Measurements from ENCODE around the gene ADIPOR2.
"Not testable (repeated sequence)": the region's sequence is repeated elsewhere in the genome, so short reads cannot be mapped to it uniquely, and the experiment has no call there.

ADIPOR2 gene

DNA sequence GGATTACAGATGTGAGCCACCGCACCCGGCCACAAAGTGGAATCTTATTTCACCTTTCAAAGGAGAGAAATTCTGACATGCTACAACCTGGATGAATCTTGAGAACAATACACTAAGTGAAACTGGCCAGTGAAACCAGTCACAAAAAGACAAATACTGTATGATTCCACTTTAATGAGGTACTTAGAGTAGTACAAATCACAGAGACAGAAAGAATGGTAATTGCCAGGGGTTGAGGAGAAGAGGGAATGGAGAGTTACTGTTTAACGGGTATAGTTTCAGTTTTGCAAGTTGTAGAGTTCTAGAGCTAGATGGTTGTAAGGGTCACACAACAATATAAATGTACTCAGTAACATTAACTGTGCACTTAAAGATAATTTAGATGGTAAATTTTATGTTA lies 33.4 kb downstream of the ADIPOR2 start:
- no peak overlapping the region for H3K4me3 ChIP-seq (ENCODE audit: low read depth, low read length)
- TF ChIP-seq MYC (IDR thresholded peaks at IDR 0.05; ENCODE audit: low read depth, low read length) (no peak), MAX (IDR thresholded peaks at IDR 0.05; ENCODE audit: low read depth, low read length) (no peak), POLR2A (IDR thresholded peaks at IDR 0.05; ENCODE audit: extremely low read depth, insufficient read length) (no peak)
- TF ChIP-seq, protein P1, sequence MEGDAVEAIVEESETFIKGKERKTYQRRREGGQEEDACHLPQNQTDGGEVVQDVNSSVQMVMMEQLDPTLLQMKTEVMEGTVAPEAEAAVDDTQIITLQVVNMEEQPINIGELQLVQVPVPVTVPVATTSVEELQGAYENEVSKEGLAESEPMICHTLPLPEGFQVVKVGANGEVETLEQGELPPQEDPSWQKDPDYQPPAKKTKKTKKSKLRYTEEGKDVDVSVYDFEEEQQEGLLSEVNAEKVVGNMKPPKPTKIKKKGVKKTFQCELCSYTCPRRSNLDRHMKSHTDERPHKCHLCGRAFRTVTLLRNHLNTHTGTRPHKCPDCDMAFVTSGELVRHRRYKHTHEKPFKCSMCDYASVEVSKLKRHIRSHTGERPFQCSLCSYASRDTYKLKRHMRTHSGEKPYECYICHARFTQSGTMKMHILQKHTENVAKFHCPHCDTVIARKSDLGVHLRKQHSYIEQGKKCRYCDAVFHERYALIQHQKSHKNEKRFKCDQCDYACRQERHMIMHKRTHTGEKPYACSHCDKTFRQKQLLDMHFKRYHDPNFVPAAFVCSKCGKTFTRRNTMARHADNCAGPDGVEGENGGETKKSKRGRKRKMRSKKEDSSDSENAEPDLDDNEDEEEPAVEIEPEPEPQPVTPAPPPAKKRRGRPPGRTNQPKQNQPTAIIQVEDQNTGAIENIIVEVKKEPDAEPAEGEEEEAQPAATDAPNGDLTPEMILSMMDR (IDR thresholded peaks at IDR 0.05; ENCODE audit: low read depth, low read length): no peak
- DNase-seq (ENCODE audit: low read depth): no peak

GRCh38 chr12:1726753-1727152 lies 35.9 kb downstream of the ADIPOR2 start:
- no peak overlapping the region for H3K4me3 ChIP-seq (ENCODE audit: low read depth, low read length)
- TF ChIP-seq MAX (IDR thresholded peaks at IDR 0.05; ENCODE audit: low read depth, low read length): no peak
- TF ChIP-seq POLR2A (IDR thresholded peaks at IDR 0.05; ENCODE audit: extremely low read depth, insufficient read length): no peak
- TF ChIP-seq, protein P1 (IDR thresholded peaks at IDR 0.05; ENCODE audit: low read depth, low read length): no peak
- no peak for TF ChIP-seq MYC (IDR thresholded peaks at IDR 0.05; ENCODE audit: low read depth, low read length)
- DNase-seq (ENCODE audit: low read depth): no peak

GRCh38 chr12:1728824-1729223 lies 38.0 kb downstream of the ADIPOR2 start:
- TF ChIP-seq, protein P1 (IDR thresholded peaks at IDR 0.05; ENCODE audit: low read depth, low read length): no peak
- TF ChIP-seq MAX (IDR thresholded peaks at IDR 0.05; ENCODE audit: low read depth, low read length) (no peak), MYC (IDR thresholded peaks at IDR 0.05; ENCODE audit: low read depth, low read length) (no peak), POLR2A (IDR thresholded peaks at IDR 0.05; ENCODE audit: extremely low read depth, insufficient read length) (no peak)
- H3K4me3 ChIP-seq (ENCODE audit: low read depth, low read length): no peak overlapping the region
- DNase-seq (ENCODE audit: low read depth): no peak

- DNase-seq (ENCODE audit: low read depth): no peak
- no peak for TF ChIP-seq POLR2A (IDR thresholded peaks at IDR 0.05; ENCODE audit: extremely low read depth, insufficient read length)
- TF ChIP-seq, protein P1 (IDR thresholded peaks at IDR 0.05; ENCODE audit: low read depth, low read length): no peak
- no peak for TF ChIP-seq MAX (IDR thresholded peaks at IDR 0.05; ENCODE audit: low read depth, low read length)
- TF ChIP-seq MYC (IDR thresholded peaks at IDR 0.05; ENCODE audit: low read depth, low read length): no peak
- H3K4me3 ChIP-seq (ENCODE audit: low read depth, low read length): no peak overlapping the region
These were observed 40.3 kb downstream of the ADIPOR2 start for GRCh38 chr12:1731019-1731687.

GRCh38 chr12:1731688-1732078 lies 40.8 kb downstream of the ADIPOR2 start:
- H3K4me3 ChIP-seq (ENCODE audit: low read depth, low read length): not testable (repeated sequence)

DNA sequence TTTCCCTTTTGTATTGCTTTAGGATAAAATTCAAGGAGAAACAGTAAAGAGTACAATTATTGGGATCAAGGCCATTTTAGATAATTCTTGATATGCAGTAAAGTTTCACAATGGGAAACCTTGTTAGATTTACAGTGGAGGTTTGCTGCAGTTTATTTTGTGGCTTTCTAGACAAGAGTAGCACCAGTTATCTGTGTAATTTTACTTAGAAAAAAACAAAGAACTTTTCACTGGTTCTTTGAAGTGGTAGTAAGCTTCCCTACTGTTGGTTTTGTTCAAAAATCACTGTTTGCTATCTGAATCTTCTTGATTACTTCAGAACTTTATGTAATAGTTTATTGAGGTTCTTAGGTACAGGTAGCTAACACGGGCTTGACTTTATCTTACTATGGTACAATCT lies 42.0 kb downstream of the ADIPOR2 start:
- no peak for TF ChIP-seq MAX (IDR thresholded peaks at IDR 0.05; ENCODE audit: low read depth, low read length)
- TF ChIP-seq MYC (IDR thresholded peaks at IDR 0.05; ENCODE audit: low read depth, low read length): no peak
- TF ChIP-seq, protein P1 (IDR thresholded peaks at IDR 0.05; ENCODE audit: low read depth, low read length): no peak
- H3K4me3 ChIP-seq (ENCODE audit: low read depth, low read length): no peak overlapping the region

More at GRCh38 chr12:1731688-1732078, 40.8 kb downstream of the ADIPOR2 start:
- DNase-seq (ENCODE audit: low read depth): not testable (repeated sequence)

GRCh38 chr12:1733712-1734111 lies 42.8 kb downstream of the ADIPOR2 start:
- H3K4me3 ChIP-seq (ENCODE audit: low read depth, low read length); DNase-seq (ENCODE audit: low read depth): not testable (repeated sequence)

More for the DNA sequence above, 42.0 kb downstream of the ADIPOR2 start:
- no peak for DNase-seq (ENCODE audit: low read depth)
